Glomerular endothelial cell (primary cell): ENCODE measurements around the gene BBX. TPM values are rescaled to one million over a fixed set of nuclear protein-coding genes. Genes with fewer than 3 reads are reported as not detected.
A peak's percentile ranks its signal among the peaks of the same experiment; 100 is the strongest.

Experiments
- DNase-seq: peaks from one replicate; pipeline ENCODE4 v3.0.0-alpha.2; 2011; ENCODE audit warnings: low read depth, low spot score; ENCODE audit errors: extremely low read depth
- total RNA-seq: library from RNA; depleted of rRNA; stranded (reverse); fragments of >200 nt; gene quantifications from 2 replicates; pipeline ENCODE4 v1.2.3, GENCODE V29; 2015

Gene BBX
- total RNA-seq, 1 donor from 2014 or later, result 42.0 TPM

DNA sequence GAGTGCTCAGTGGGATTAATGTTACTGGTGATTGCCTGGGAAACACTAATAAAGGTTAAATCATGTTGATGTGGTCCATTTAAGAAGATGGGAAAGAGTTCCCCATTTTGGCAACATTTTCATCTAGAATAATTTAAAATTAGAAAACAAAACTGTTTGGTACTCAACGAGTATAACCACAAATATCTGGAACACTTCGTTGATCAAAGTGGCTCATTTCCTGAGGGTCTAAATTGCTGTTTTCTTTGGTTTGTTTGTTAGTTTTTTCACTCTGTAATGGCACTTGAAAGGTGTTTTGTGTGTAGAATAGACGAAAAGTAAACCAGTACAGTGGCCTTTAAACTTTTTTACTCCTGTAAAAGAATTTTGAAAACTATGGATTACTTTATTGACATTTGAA lies 73.9 kb downstream of the BBX start:
- DNase-seq, result no peak

GRCh38 chr3:107598926-107599771 lies 76.4 kb downstream of the BBX start:
- peak; percentile 51 for DNase-seq

DNA sequence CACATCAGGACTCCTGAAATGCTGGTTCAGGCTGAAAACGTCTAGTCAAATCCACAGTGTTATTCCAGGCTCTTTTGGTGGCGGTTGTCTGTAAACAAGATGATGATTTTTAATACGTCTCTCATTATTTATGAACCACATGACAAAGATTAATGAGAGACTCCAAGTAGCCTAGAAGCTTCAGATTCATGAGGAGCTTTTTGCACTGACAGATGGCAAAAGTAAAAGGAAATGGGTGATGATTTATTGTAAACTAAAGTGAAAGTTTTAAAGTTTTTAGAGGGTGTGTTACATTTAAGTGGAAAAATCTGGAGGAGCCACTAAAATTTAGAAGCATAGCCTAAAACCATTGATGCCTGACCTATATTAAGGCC lies 77.0 kb downstream of the BBX start:
- DNase-seq, result no peak

- DNase-seq, result no peak
Observed at GRCh38 chr3:107600780-107601179, 78.0 kb downstream of the BBX start.

DNA sequence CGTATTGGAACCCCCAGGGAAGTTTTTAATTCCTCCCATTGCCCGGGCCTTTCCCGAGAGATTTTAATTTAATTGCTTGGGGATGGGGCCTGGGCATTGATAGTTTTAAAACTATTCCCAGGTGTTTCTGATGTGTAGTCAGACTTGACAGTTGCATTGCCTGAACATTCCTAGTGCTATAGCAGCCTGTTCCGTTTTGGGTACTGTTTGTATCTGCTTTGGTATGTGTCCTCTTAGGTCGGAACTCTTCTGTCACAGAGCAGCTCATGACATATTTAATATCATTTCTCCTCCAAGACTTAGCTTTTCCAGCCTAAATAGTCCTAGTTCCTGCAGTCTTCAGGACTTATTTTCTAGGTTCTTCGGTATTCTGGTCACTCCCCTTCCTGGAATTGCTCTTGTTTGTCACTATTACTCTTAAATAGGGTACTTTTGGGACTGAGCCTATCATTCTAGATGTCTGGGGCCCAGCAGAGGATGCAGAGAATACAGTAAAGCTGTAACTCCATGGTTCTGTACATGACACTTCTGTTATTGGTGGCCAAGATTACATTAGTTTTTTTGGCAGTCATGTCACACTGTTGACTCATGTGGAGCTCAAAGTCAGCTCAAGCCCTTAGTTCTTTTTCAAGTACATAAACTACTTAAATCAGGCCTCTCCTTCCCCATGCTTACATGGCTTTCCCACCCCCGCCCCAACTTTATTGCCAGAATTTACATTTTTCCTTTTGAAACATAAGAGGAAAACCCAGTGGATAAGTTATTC lies 81.5 kb downstream of the BBX start:
- no peak for DNase-seq

- DNase-seq, result no peak
Observed at GRCh38 chr3:107611775-107612469, 89.2 kb downstream of the BBX start.

GRCh38 chr3:107612664-107613084 lies 89.9 kb downstream of the BBX start:
- no peak for DNase-seq

GRCh38 chr3:107619549-107619948 lies 96.8 kb downstream of the BBX start:
- no peak for DNase-seq

GRCh38 chr3:107620534-107620933 lies 97.8 kb downstream of the BBX start:
- no peak for DNase-seq

- no peak for DNase-seq
Observed at GRCh38 chr3:107621465-107621864, 98.7 kb downstream of the BBX start.

DNA sequence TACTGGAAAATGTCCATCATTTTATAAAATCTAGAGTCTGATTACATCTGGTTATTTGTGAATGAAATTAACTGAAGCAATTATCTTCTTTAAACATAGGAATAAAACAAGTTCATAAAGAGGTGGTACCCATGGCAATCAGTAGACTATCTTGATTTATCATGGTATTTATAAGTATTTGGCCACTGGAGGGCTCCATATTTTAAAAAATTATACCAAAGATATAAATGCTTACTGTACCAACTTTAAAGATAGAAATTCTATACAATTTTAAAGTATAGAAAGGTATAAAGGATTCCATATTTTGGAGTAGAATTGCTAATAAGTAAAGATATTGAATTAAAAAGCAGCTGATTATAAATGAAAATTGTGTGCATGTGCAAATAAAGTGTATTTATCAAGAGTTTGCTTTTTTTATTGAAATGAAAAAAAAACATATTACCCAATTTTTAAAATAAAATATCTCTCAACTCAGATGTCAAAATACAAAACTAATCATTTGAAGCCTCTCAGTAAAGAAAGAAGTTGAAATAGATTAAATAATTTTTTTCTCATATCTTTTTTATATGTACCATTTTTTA lies 105.3 kb downstream of the BBX start:
- no peak for DNase-seq

DNA sequence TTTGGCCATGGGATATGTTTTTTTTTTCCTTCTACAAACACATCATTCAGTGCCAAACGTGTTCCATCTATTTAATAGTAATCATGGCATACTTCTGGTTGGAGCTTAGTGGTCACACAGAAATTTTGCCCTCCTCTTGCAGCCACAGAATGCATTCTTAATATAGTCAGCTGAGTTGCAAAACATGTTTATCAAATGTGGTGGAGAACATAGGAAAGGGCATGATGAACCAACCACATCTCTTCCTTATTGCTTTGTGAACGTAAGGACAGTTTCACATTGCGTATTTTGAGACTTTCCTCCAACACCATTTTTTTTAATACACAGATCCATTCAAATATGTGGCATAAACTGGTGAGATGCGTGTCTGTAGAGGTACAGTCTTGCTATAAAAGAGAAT lies 106.8 kb downstream of the BBX start:
- no peak for DNase-seq

- DNase-seq, result no peak
Observed at GRCh38 chr3:107630779-107631178, 108.0 kb downstream of the BBX start.

DNA sequence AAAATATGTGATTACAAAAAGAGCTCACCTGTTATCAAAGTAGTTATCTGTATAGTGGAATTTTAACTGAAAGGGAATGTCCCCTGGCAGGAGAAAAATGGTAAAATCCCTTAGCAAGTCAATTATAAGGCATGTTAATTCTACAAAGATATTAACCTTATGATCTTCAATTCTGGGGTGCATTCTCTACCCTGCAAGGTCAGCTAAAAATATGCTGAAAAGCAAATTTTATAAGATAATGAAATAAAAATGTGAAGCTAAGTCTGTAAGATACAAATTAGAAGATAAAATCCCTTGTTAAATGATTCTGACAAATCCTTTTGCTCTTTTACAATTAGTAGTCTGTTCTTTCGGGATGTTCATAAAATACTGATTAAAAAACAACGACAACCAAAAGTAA lies 109.8 kb downstream of the BBX start:
- DNase-seq, result no peak

GRCh38 chr3:107633327-107634098 lies 110.8 kb downstream of the BBX start:
- no peak for DNase-seq

DNA sequence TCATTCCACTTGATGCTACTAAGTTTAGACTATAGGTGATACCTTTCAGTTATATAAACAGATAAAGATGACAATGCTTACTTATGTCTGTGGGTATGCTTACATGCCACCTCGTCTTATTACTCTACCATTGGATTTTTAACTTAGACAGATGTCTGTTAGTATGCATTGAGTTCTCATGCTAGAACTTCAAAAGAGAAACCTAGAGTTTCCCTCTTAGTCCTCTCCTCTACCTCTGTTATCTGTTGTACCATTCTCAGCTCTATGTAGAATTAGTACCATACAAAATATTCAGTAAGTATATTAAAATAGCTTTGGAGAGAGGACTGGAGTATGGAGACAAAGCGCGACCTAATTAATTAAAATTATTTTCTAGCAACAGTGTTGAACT lies 111.3 kb downstream of the BBX start:
- no peak for DNase-seq

DNA sequence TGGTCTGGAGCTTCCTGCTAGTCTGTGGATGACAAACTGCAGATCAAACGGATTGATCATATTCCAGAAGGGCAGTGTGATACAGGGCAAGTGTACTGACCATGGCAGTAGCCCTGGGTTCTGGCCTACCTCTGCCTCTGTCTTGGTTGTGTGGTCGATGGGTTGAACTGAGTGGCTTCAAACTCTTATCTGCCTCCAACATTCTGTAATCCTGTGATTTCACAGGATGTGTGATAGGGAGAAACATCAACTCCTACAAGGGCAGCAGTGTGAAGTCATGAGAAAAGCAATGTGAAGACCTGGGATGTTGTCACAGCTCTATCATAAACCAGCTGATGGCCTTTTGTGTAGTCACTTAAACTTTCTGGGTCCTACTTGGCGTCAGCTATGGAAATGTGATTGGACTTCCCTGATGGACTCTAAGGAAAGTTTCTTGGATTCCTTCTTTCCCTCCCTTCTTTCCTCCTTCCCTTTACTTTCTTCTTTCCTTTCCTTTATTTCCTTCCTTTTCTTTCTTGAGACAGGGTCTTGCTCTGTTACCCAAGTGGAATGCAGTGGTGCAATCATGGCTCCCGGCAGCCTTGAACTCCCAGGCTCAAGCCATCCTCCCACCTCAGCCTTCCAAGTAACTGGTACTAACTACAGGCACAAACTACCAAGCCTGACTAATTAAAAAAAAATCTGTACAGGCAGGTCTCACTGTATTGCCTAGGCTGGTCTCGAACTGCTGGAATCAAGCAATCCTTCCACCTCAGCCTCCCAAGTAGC lies 114.8 kb downstream of the BBX start:
- DNase-seq, result no peak

GRCh38 chr3:107641572-107642307 lies 119.0 kb downstream of the BBX start:
- DNase-seq, result no peak
